Astrocyte of the cerebellum (primary cell): Measurements from ENCODE around the gene NTMT1.

Source experiments
- DNase-seq: peaks from one replicate; pipeline ENCODE4 v3.0.0-alpha.2; 2011; ENCODE audit warnings: low read depth
- H3K4me3 ChIP-seq: 2 replicates; pipeline ENCODE4 v1.5.1; 2011; ENCODE audit warnings: mild to moderate bottlenecking, low read depth, low read length, moderate library complexity
- CTCF ChIP-seq: IDR thresholded peaks from 2 replicates; pipeline ENCODE4 v1.5.1; 2012; ENCODE audit warnings: low read length, low read depth, moderate library complexity, mild to moderate bottlenecking; ENCODE audit errors: missing control alignments
- in situ Hi-C: cut with HindIII; loops from 2 replicates; pipeline ENCODE4 v1.10.0; 2017; ENCODE audit warnings: low sequenced_read_pairs

Gene NTMT1

DNA sequence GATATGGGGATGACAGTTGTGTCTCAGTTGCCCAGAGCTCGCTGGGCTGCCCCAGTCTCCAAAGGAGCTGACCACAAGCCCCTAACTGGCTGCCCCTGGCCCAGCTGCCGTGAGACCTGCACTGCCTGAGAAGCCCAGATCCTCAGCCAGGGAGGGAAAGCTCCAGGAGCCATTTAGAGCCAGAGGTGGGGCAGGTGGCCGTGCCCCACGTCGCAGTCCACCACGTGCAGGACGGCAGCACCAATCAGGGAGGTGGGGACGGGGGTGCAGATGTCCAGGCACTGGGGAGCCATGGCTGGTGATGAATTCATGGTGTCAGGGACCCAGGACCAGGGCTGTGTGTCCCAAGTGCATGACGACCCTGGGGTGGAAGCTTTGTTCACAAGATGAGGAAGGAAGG is 52.9 kb downstream of the NTMT1 start:
- in situ Hi-C loops, result loop anchor here (5.0 to 10.0 kb wide), 2 partner anchors 46 to 47 kb away; no protein-coding TSS in a partner anchor
- H3K4me3 ChIP-seq, result no peak overlapping the region
- no peak for DNase-seq
- no peak for TF ChIP-seq CTCF

DNA sequence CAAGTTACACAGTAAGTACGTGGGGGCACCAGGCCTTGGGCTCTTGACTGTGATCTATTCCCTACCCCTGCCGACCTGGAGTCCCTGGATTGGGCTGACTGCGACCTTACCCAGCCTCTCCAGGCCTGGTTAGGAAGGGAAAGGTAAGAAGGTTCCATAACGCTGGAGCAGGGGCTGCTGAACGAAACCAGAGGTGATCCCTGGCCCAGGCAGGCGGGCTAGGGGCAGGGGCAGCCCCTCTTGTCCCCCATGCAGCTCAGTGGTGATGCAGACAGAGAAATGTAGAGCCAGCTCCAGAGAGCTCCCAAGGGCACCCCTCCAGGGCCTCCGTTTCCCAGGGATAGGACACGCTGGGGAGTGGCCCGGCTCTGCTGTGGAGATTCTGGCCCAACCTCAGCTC is 53.6 kb downstream of the NTMT1 start:
- no peak for DNase-seq
- TF ChIP-seq CTCF, result no peak
- no peak overlapping the region for H3K4me3 ChIP-seq
- in situ Hi-C loops, result loop anchor here (5.0 to 10.0 kb wide), 2 partner anchors 45 to 47 kb away; no protein-coding TSS in a partner anchor

DNA sequence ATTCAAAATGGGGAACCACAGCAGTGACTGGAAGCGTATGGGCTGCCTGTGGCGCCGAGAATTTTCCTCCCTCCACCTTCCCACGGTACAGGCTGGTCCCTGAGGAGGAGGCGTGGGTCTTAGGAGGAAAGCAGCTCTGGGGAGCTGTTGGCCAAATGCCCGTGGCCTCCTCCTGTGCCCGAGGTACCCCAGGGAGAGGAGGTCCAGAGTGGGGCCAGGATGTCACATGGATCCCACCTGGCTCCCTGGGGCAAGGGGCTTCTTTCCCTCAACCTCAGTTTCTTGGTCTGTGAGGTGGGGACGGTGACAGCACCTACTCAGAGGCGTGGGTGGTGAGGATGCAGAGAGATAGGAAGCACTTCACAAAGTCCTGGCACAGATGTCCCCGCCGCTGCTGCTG is 56.0 kb downstream of the NTMT1 start:
- no peak for TF ChIP-seq CTCF
- DNase-seq, result no peak
- H3K4me3 ChIP-seq, result no peak overlapping the region
- in situ Hi-C loops, result no loop called here

DNA sequence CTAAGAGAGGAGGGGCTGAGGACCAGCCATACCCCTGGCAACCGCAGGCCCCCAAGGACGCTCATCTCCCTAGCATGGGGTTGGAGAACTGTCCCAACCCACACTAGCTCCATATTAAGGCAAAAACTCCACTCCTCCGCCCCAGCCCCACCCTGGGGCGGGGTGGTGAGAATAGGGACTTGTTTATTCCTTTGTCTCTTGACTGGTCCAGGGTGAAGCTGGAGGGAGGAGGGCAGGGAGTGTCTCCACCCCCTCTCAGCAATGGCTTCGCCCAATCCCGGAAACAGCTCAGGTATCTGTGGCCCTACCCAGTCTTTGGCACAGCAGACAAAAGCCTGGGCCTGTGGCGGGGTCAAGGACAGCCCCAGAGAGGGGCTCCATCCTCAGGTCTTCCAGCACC is 56.4 kb downstream of the NTMT1 start:
- TF ChIP-seq CTCF, result no peak
- in situ Hi-C loops, result no loop called here
- H3K4me3 ChIP-seq, result no peak overlapping the region
- no peak for DNase-seq

GRCh38 chr9:129685220-129685932 is 59.4 kb downstream of the NTMT1 start:
- in situ Hi-C loops, result no loop called here
- TF ChIP-seq CTCF, result no peak
- no peak for DNase-seq
- H3K4me3 ChIP-seq, result no peak overlapping the region
